HG03432 (cell line): ENCODE results near the gene FNIP2.
"Not testable (repeated sequence)": the region's sequence is repeated elsewhere in the genome, so short reads cannot be mapped to it uniquely, and the experiment has no call there.

Source experiments
- ATAC-seq: cut with Tn5 transposase; IDR thresholded peaks from one replicate; pipeline ENCODE4 v1.9.1; 2021; ENCODE audit warnings: mild to moderate bottlenecking, moderate library complexity; ENCODE audit not compliant: unreplicated experiment

Gene FNIP2

GRCh38 chr4:158787709-158788475, 19.1 kb downstream of the FNIP2 start:
- ATAC-seq: no peak

- ATAC-seq: no peak
These were observed 19.7 kb downstream of the FNIP2 start for GRCh38 chr4:158788516-158788915.

GRCh38 chr4:158789853-158790252, 21.0 kb downstream of the FNIP2 start:
- ATAC-seq: no peak

- ATAC-seq: no peak
These were observed 24.2 kb downstream of the FNIP2 start for GRCh38 chr4:158793021-158793420.

GRCh38 chr4:158793430-158793829, 24.6 kb downstream of the FNIP2 start:
- ATAC-seq: not testable (repeated sequence)

- no peak for ATAC-seq
These were observed 27.7 kb downstream of the FNIP2 start for GRCh38 chr4:158796370-158797140.

- no peak for ATAC-seq
These were observed 29.2 kb downstream of the FNIP2 start for GRCh38 chr4:158798062-158798461.

GRCh38 chr4:158799013-158799770, 30.4 kb downstream of the FNIP2 start:
- ATAC-seq: peak; percentile 55

- no peak for ATAC-seq
These were observed 31.0 kb downstream of the FNIP2 start for GRCh38 chr4:158799856-158800255.

- no peak for ATAC-seq
These were observed 32.2 kb downstream of the FNIP2 start for GRCh38 chr4:158801066-158801465.

GRCh38 chr4:158801677-158802076, 32.9 kb downstream of the FNIP2 start:
- ATAC-seq: no peak

GRCh38 chr4:158802914-158803313, 34.1 kb downstream of the FNIP2 start:
- ATAC-seq: no peak

GRCh38 chr4:158805635-158806471, 37.0 kb downstream of the FNIP2 start:
- ATAC-seq: no peak

GRCh38 chr4:158807691-158808090, 38.9 kb downstream of the FNIP2 start:
- ATAC-seq: no peak

GRCh38 chr4:158808399-158808798, 39.6 kb downstream of the FNIP2 start:
- ATAC-seq: no peak

- ATAC-seq: peak; percentile 1
These were observed 40.4 kb downstream of the FNIP2 start for GRCh38 chr4:158809208-158809607.

- ATAC-seq: peak; percentile 77
These were observed 41.0 kb downstream of the FNIP2 start for GRCh38 chr4:158809611-158810486.

- ATAC-seq: no peak
These were observed 41.8 kb downstream of the FNIP2 start for GRCh38 chr4:158810487-158811215.

- no peak for ATAC-seq
These were observed 42.4 kb downstream of the FNIP2 start for GRCh38 chr4:158811216-158811540.
